Upper lobe of left lung (tissue), 4 donors: ENCODE results near the gene PNPLA7.

ENCODE experiments used
- POLR2A ChIP-seq, 4 donors: fragments of 450-650 bp; IDR thresholded peaks; one replicate each; pipeline ENCODE4 v1.5.1; 2016 to 2017; ENCODE audit warnings: antibody characterized with exemption in 4 of 4, mild to moderate bottlenecking in 2 of 4
- TF ChIP-seq, protein P1 (sequence below), 6 experiments: fragments of 450-650 bp in 4 of 6; fragments of 200-600 bp in 2 of 6; sonication (generic) in 2 of 6; IDR thresholded peaks; one replicate each; pipeline ENCODE4 v1.5.1; 2016 to 2019; ENCODE audit warnings: antibody characterized with exemption in 6 of 6

- TF ChIP-seq POLR2A (IDR thresholded peaks at IDR 0.05): no peak
- TF ChIP-seq, protein P1, sequence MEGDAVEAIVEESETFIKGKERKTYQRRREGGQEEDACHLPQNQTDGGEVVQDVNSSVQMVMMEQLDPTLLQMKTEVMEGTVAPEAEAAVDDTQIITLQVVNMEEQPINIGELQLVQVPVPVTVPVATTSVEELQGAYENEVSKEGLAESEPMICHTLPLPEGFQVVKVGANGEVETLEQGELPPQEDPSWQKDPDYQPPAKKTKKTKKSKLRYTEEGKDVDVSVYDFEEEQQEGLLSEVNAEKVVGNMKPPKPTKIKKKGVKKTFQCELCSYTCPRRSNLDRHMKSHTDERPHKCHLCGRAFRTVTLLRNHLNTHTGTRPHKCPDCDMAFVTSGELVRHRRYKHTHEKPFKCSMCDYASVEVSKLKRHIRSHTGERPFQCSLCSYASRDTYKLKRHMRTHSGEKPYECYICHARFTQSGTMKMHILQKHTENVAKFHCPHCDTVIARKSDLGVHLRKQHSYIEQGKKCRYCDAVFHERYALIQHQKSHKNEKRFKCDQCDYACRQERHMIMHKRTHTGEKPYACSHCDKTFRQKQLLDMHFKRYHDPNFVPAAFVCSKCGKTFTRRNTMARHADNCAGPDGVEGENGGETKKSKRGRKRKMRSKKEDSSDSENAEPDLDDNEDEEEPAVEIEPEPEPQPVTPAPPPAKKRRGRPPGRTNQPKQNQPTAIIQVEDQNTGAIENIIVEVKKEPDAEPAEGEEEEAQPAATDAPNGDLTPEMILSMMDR (IDR thresholded peaks at IDR 0.05): no peak
Observed at GRCh38 chr9:137580209-137580953, 30.2 kb upstream of the PNPLA7 start.
